Measurements from ENCODE around the gene GPR34.

The GPR34 gene

DNA sequence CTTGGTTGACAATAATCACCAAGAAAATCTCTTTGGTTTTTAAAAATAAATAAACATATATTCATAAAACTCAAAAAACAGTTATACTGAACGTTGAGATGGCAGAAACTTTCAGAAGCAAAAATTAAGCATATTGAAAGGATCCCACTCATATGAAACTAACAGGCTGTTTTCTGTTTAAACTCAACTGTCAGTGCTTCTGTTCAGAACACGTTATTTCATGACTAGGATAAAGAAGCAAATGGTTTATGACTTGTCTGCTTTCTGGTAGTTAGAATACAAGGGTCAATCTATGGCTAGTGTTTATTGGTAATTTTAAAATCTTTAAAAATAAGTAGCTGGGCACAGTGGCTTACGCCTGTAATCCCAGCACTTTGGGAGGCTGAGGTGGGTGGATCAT, 39.4 kb downstream of the GPR34 start:
- no peaks in the 10 kb centered on the region for H3K4me1 ChIP-seq (ENCODE audit: control insufficient read depth, insufficient read depth, low read length)
- H3K27me3 ChIP-seq (ENCODE audit: control insufficient read depth, insufficient read depth, low read length, poor library complexity, severe bottlenecking) = no peaks in the 10 kb centered on the region
- no peaks in the 10 kb centered on the region for H3K9me3 ChIP-seq (ENCODE audit: control insufficient read depth, low read length)
- 91 to 95% methylated on average over 3 of the region's 3 CpGs for WGBS, 2 experiments
- no peak overlapping the region for H3K27ac ChIP-seq (ENCODE audit: insufficient read depth, low read depth, low read length, poor library complexity, severe bottlenecking)
- H3K4me3 ChIP-seq (ENCODE audit: insufficient read depth, low read depth, low read length) = no peak overlapping the region
- H3K36me3 ChIP-seq (ENCODE audit: control insufficient read depth, insufficient read depth, low read length) = no peaks in the 10 kb centered on the region

- H3K4me3 ChIP-seq (ENCODE audit: insufficient read depth, low read depth, low read length) = no peak overlapping the region
- no peaks in the 10 kb centered on the region for H3K27me3 ChIP-seq (ENCODE audit: control insufficient read depth, insufficient read depth, low read length, poor library complexity, severe bottlenecking)
- H3K27ac ChIP-seq (ENCODE audit: insufficient read depth, low read depth, low read length, poor library complexity, severe bottlenecking) = no peak overlapping the region
- H3K36me3 ChIP-seq (ENCODE audit: control insufficient read depth, insufficient read depth, low read length) = no peaks in the 10 kb centered on the region
- WGBS, 2 experiments = 82 to 95% methylated on average over 2 of the region's 2 CpGs
- H3K9me3 ChIP-seq (ENCODE audit: control insufficient read depth, low read length) = no peaks in the 10 kb centered on the region
- no peaks in the 10 kb centered on the region for H3K4me1 ChIP-seq (ENCODE audit: control insufficient read depth, insufficient read depth, low read length)
Measured at GRCh38 chrX:41730081-41730480, 41.3 kb downstream of the GPR34 start.

DNA sequence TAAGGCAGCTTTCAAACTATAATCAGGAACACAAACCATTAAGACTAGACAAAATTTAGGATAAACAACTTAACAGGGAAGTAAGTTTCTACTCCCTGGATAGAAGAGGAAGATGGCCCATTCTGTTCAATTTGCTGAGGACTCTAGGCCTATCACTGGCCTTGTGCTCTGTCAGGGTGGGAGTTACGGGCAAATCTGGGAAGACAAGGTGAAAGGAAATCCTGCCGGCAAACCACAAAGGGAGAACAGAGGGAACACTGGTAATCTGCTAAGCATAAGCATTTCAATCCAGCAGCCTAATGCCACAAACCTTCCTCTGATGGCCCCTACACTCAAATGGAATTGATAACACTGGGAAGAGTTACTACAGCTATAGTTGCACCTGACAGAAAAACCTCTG, 43.5 kb downstream of the GPR34 start:
- Histone ChIP-seq H3K27me3 (ENCODE audit: control insufficient read depth, insufficient read depth, low read length, poor library complexity, severe bottlenecking) (no peaks in the 10 kb centered on the region), H3K36me3 (ENCODE audit: control insufficient read depth, insufficient read depth, low read length) (no peaks in the 10 kb centered on the region), H3K4me3 (ENCODE audit: insufficient read depth, low read depth, low read length) (no peak overlapping the region), H3K9me3 (ENCODE audit: control insufficient read depth, low read length) (no peaks in the 10 kb centered on the region), H3K27ac (ENCODE audit: insufficient read depth, low read depth, low read length, poor library complexity, severe bottlenecking) (no peak overlapping the region), H3K4me1 (ENCODE audit: control insufficient read depth, insufficient read depth, low read length) (no peaks in the 10 kb centered on the region)
- 46 to 62% methylated on average over 2 of the region's 2 CpGs for WGBS, 2 experiments

DNA sequence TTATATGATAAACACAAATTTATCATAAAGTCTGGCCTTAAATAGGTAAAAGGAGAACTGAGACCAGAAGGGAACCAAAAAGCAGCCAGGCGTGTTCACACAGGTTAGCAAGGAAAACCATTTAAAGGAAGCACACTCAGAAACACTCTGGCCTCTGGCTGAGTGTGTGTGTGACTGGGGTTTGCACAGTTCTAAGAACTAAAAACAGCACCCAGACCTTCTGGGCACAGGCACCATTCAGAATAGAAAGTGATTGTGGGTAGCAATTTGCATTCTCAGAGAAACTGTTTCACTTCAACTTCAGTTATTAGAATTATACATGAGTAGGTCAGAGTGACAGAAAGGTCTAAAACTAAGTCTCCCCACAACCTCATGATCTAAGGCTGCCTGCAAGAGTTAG, 45.2 kb downstream of the GPR34 start:
- H3K27ac ChIP-seq (ENCODE audit: insufficient read depth, low read depth, low read length, poor library complexity, severe bottlenecking) = no peak overlapping the region
- no peak overlapping the region for H3K4me3 ChIP-seq (ENCODE audit: insufficient read depth, low read depth, low read length)
- H3K27me3 ChIP-seq (ENCODE audit: control insufficient read depth, insufficient read depth, low read length, poor library complexity, severe bottlenecking) = no peaks in the 10 kb centered on the region
- 89 to 90% methylated on average over 1 of the region's 1 CpG for WGBS, 2 experiments
- H3K36me3 ChIP-seq (ENCODE audit: control insufficient read depth, insufficient read depth, low read length) = no peaks in the 10 kb centered on the region
- H3K9me3 ChIP-seq (ENCODE audit: control insufficient read depth, low read length) = no peaks in the 10 kb centered on the region
- H3K4me1 ChIP-seq (ENCODE audit: control insufficient read depth, insufficient read depth, low read length) = no peaks in the 10 kb centered on the region

- Histone ChIP-seq H3K36me3 (ENCODE audit: control insufficient read depth, insufficient read depth, low read length) (no peaks in the 10 kb centered on the region), H3K4me1 (ENCODE audit: control insufficient read depth, insufficient read depth, low read length) (no peaks in the 10 kb centered on the region), H3K27ac (ENCODE audit: insufficient read depth, low read depth, low read length, poor library complexity, severe bottlenecking) (no peak overlapping the region), H3K9me3 (ENCODE audit: control insufficient read depth, low read length) (no peaks in the 10 kb centered on the region), H3K27me3 (ENCODE audit: control insufficient read depth, insufficient read depth, low read length, poor library complexity, severe bottlenecking) (no peaks in the 10 kb centered on the region), H3K4me3 (ENCODE audit: insufficient read depth, low read depth, low read length) (no peak overlapping the region)
- WGBS, 2 experiments = no CpG with 5 or more reads among the region's 1 CpG
Measured at GRCh38 chrX:41734530-41734929, 45.8 kb downstream of the GPR34 start.

GRCh38 chrX:41737065-41737464, 48.3 kb downstream of the GPR34 start:
- WGBS, 2 experiments = 91 to 97% methylated on average over 6 of the region's 7 CpGs
- no peaks in the 10 kb centered on the region for H3K27me3 ChIP-seq (ENCODE audit: control insufficient read depth, insufficient read depth, low read length, poor library complexity, severe bottlenecking)

GRCh38 chrX:41739871-41740270, 51.1 kb downstream of the GPR34 start:
- Histone ChIP-seq H3K27me3 (ENCODE audit: control insufficient read depth, insufficient read depth, low read length, poor library complexity, severe bottlenecking) (no peaks in the 10 kb centered on the region), H3K27ac (ENCODE audit: insufficient read depth, low read depth, low read length, poor library complexity, severe bottlenecking) (no peak overlapping the region), H3K4me1 (ENCODE audit: control insufficient read depth, insufficient read depth, low read length) (no peaks in the 10 kb centered on the region), H3K36me3 (ENCODE audit: control insufficient read depth, insufficient read depth, low read length) (no peaks in the 10 kb centered on the region), H3K4me3 (ENCODE audit: insufficient read depth, low read depth, low read length) (no peak overlapping the region), H3K9me3 (ENCODE audit: control insufficient read depth, low read length) (no peaks in the 10 kb centered on the region)
- 50 to 71% methylated on average over 1 of the region's 1 CpG for WGBS, 2 experiments

More at GRCh38 chrX:41737065-41737464, 48.3 kb downstream of the GPR34 start:
- no peaks in the 10 kb centered on the region for H3K36me3 ChIP-seq (ENCODE audit: control insufficient read depth, insufficient read depth, low read length)
- H3K27ac ChIP-seq (ENCODE audit: insufficient read depth, low read depth, low read length, poor library complexity, severe bottlenecking) = no peak overlapping the region
- H3K4me1 ChIP-seq (ENCODE audit: control insufficient read depth, insufficient read depth, low read length) = no peaks in the 10 kb centered on the region
- no peak overlapping the region for H3K4me3 ChIP-seq (ENCODE audit: insufficient read depth, low read depth, low read length)
- no peaks in the 10 kb centered on the region for H3K9me3 ChIP-seq (ENCODE audit: control insufficient read depth, low read length)
